NCI-H748 treated with DMSO at 0.1 percent for 48 hours (cell line): ENCODE data around the gene SPINK1.
"Not testable (repeated sequence)": the region's sequence is repeated elsewhere in the genome, so short reads cannot be mapped to it uniquely, and the experiment has no call there.

Experiments
- DNase-seq: peaks from one replicate; lab custom pipeline; 2025; lab: John Stamatoyannopoulos, UW

SPINK1 gene

GRCh38 chr5:147805030-147805454 lies 26.4 kb downstream of the SPINK1 start:
- no peak for DNase-seq

GRCh38 chr5:147804334-147804733 lies 27.1 kb downstream of the SPINK1 start:
- no peak for DNase-seq

DNA sequence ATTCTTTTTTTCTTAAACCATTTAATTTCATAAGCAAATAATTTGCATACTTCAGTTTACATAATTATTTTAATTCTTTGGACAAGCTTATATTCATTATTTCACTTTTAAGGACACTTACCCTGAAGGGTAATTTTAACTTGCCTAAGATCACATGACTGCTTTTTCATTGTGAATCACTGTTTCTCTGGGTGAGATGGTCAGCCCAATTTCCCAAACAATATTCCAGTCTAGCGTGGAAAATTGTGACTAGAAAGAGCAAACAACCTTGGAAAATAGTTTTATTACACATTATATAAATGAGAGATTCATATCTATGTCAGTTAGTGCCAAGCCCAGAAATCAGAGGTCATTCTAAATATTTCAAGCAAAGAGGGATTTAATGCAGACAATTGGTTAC lies 27.5 kb downstream of the SPINK1 start:
- no peak for DNase-seq

DNA sequence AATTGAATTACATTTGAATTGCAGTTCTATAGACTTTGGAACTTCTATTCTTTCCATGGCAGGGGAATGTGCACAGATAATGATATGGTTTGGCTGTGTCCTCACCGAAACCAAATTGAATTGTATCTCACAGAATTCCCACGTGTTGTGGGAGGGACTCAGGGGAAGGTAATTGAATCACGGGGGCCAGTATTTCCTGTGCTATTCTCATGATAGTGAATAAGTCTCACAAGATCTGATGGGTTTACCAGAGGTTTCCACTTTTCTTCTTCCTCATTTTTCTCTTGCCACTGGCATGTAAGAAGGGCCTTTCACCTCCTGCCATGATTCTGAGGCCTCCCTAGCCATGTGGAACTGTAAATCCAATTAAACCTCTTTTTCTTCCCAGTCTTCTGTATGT lies 28.3 kb downstream of the SPINK1 start:
- DNase-seq, result not testable (repeated sequence)

- no peak for DNase-seq
Measured at GRCh38 chr5:147801461-147801860, 30.0 kb downstream of the SPINK1 start.

GRCh38 chr5:147800491-147800890 lies 31.0 kb downstream of the SPINK1 start:
- no peak for DNase-seq

DNA sequence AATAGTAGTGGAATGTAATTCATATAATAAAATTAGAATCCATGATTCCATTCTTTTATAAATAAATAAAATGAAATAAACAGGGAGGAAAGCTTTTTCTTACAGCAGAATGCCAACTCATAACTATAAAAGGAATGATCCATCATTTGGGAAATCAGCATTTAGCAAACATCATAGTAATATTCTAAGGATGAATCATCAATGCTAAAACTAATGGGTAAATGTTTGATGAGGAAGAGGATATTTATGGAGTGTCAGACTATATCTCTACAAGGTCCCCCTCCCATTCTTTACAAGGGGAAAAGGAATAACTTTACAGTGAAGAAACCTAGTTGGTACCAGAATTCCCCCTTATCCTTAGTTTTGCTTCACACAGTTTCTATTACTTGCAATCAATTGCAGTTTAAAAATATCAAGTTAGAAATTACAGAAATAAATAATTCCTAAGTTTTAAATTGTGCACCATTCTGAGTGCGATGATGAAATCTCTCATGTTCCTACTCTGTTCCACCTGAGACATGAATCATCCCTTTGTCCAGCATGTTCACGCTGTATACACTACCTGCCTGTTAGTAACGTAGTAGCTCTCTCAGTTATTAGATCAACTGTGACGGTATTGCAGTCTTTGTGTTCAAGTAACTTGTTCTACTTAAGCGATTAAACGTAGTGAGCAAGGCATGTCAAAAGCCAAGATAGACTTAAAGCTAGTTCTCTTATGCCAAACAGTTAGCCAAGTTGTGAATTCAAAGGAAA lies 34.7 kb downstream of the SPINK1 start:
- no peak for DNase-seq

DNA sequence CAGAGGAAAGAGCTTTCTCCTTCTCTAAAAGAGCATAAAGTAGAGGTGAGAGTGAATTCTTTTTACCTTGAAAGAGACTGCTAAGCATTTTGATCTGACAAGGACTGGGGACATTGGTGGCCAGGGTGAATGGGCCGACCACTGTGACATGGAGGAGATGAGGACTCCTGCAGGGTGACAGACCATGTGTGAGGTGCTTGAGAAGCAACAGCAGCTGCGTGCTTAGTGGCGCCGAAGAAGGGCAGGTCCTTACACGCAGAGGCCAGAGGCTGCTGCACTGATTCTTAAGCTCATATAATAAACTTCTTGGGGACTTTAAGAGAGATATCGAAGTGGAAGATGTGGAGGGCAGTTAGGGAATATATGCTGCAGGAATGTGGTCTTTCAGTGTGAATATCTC lies 40.3 kb downstream of the SPINK1 start:
- no peak for DNase-seq

DNA sequence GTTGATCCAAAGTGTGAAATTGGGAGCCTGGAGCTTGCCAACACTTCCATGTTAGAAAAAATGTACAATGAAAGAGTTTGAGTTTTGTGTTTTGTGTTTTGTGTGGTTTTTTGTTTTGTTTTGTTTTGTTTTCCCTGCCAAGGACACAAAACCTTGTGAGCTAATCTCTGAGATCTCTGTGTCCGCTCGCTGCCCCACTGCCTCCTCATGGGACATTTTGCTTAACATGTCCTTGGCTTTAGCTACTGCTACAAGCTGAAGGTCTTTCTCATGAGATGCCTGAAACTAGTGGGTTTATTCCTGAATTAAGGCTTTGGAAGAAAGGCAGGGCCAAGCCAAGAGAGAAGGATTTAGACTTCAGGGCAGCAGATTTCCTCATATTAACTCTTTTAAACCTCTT lies 41.7 kb downstream of the SPINK1 start:
- no peak for DNase-seq

- DNase-seq, result no peak
Measured at GRCh38 chr5:147788023-147788422, 43.4 kb downstream of the SPINK1 start.

DNA sequence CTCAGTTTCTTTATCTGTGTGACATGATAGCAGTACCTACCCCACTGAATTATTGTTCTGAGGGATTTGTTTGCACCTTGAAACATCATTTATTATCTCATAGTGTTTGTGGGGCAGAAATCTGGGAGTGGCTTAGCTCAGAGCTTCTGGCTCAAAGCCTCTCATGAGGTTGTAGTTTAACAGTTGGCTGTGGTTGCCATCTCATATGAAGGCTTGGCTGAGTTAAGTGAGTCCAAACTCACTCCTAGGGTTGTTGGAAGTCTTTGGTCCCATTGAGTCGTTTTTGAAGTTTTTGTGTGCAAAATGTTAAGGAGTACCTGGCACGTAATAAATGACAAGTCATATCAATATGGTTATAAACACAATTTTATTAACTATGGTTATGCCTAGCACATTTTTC lies 45.3 kb downstream of the SPINK1 start:
- no peak for DNase-seq

DNA sequence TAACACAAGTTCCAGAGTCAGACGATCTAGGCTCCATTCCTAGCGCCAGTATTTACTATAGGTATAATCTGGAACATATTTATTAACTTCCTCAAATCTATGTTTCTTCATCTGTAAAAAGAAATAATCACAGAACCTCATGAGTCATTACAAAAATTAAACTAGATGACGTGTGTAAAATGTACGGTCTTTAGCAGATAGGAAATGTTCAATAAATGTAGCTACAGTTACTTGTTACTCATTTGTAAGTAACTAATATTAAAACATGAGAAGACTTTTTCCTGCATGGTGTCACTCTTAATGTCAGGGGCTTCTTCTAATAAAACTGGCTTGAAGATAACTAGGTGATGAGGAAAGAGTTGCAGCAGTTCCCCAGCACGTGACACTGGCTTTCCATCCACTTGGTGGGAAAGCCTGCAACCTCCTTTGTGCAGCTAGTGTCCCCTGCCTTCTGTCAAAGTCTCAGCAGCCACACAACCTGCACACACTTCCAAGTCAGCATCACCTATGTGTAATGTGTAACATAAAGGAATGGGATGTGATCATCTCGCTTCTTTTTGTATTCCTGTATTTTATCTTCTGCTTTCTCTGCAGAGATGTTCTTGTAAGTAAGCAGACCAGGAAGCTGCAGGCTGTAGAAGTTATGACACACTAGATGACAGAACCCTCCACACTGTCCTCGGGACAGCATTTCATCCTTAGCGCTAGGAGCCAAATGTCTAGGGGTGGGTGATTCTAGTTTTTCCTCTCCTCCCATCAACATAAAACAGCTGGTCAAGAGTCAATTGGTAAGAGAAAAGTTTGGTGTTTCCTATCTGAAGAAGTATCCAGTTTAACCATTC lies 47.1 kb downstream of the SPINK1 start:
- no peak for DNase-seq

- DNase-seq, result peak; percentile 97
Measured at GRCh38 chr5:147782110-147783028, 49.1 kb downstream of the SPINK1 start, which contains the start of gene JAKMIP2. Gene JAKMIP2 (minus strand): TSS chr5:147782728. CDS start chr5:147671806, 110,922 bp downstream.

DNA sequence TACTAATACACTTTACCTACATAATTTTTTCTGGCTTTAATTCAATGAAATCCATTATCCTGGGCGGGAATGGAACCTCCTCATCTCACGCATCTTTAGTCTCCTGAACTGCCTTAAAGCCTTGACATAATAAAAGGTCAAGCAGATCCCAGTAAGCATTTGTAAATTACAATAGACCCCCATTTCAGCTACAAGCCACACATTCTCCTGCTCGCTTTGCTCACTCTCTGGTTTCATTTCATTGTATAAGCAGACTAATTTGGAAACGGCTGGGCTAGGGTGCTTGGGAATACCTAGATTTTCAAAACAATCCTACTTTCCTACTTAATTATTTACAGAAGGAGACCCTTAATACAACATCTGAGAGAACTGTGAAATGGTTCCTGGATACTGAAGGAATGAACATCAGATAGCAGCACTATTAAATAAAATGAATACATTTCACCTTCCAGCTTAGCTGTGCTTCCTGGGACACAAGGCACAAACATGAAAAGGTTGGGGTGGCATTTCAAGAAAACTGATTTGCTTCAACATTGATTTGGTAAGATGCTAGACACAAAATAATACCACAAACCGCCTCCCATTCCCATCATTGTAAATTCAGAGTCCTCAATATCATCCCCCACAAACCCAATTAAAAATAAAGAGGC lies 50.4 kb downstream of the SPINK1 start:
- DNase-seq, result no peak

- DNase-seq, result no peak
Measured at GRCh38 chr5:147779694-147780093, 51.8 kb downstream of the SPINK1 start.

DNA sequence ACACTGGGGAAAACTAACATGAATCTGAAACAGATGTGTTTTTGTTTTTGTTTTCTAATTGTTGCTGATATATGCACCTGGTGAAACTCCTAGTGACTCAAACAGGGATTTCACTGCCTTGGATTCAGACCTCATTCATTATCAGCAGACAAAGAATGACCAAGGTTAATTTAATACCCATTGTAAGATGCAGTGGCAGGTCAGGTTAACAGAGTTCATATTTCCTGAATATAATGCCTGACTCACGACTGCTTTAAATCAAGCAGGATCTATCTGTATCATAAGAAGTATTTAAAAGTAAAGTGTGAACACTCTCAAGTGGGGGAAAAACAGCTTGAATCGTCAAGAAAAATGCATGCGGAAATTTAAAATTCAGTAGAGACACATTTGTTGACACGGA lies 54.5 kb downstream of the SPINK1 start:
- no peak for DNase-seq
